Caco-2 (cell line): ENCODE results near the gene IMMP2L. TPM values are rescaled to one million over a fixed set of nuclear protein-coding genes. Genes with fewer than 3 reads are reported as not detected.

Source experiments
- BruUV-seq: library from RNA; stranded (reverse); fragments of 400-500 nt; replicated peaks from 2 replicates; lab custom pipeline; 2021; lab: Mats Ljungman, UMichigan
- CTCF ChIA-PET: fragments of 300-600 bp; sonication (Branson Sonifier 250); formaldehyde crosslinking; loops from one replicate; lab custom pipeline; 2022; ENCODE audit warnings: antibody characterized with exemption; lab: Charles Lee
- POLR2A ChIA-PET: fragments of 300-600 bp; sonication (Branson Sonifier 250); formaldehyde crosslinking; loops from one replicate; lab custom pipeline; 2022; ENCODE audit warnings: antibody characterized with exemption; lab: Charles Lee
- DNase-seq, 2 experiments: peaks; one replicate each; pipeline versions ENCODE4 v3.0.0 to v3.0.0-alpha.2; 2020 to 2022
- H3K27me3 ChIP-seq: replicated peaks from 2 replicates; pipeline ENCODE4 v1.6.0; 2011; ENCODE audit warnings: low read length; ENCODE audit not compliant: control insufficient read depth, insufficient read depth
- H3K36me3 ChIP-seq: 2 replicates; pipeline ENCODE4 v1.5.1; 2011; ENCODE audit warnings: low read length; ENCODE audit not compliant: control insufficient read depth, insufficient read depth
- H3K4me1 ChIP-seq: fragments of 250-450 bp; sonication (Bioruptor Pico); 2 replicates; pipeline ENCODE4 v1.5.1; 2020; ENCODE audit warnings: mild to moderate bottlenecking
- H3K4me3 ChIP-seq: 2 replicates; pipeline ENCODE4 v1.5.1; 2011; ENCODE audit warnings: low read depth, mild to moderate bottlenecking, control low read depth, low read length
- H3K9me3 ChIP-seq: fragments of 250-450 bp; sonication (Bioruptor Pico); 2 replicates; pipeline ENCODE4 v1.5.1; 2020; ENCODE audit warnings: mild to moderate bottlenecking, moderate library complexity
- H3K27ac Mint-ChIP-seq: one replicate; pipeline ENCODE4 v1.8.0; 2022; ENCODE audit warnings: mixed read lengths; ENCODE audit not compliant: unreplicated experiment
- H3K27me3 Mint-ChIP-seq: one replicate; pipeline ENCODE4 v1.8.0; 2022; ENCODE audit warnings: mixed read lengths; ENCODE audit not compliant: insufficient read depth, unreplicated experiment
- H3K36me3 Mint-ChIP-seq: one replicate; pipeline ENCODE4 v1.8.0; 2022; ENCODE audit warnings: mild to moderate bottlenecking, mixed read lengths; ENCODE audit not compliant: insufficient read depth, unreplicated experiment
- H3K4me1 Mint-ChIP-seq: one replicate; pipeline ENCODE4 v1.8.0; 2022; ENCODE audit warnings: low read depth, mixed read lengths; ENCODE audit not compliant: unreplicated experiment
- H3K4me3 Mint-ChIP-seq: one replicate; pipeline ENCODE4 v1.8.0; 2022; ENCODE audit warnings: mild to moderate bottlenecking, moderate library complexity, mixed read lengths; ENCODE audit not compliant: unreplicated experiment
- H3K9me3 Mint-ChIP-seq: one replicate; pipeline ENCODE4 v1.8.0; 2022; ENCODE audit warnings: mixed read lengths; ENCODE audit not compliant: unreplicated experiment
- CTCF ChIP-seq, 2 experiments: fragments of 200-600 bp in 1 of 2; IDR thresholded peaks; 1 replicate in 1 of 2; 2 replicates in 1 of 2; pipeline versions ENCODE4 v1.5.1 to v1.8.0; 2011 to 2022; ENCODE audit warnings: antibody characterized with exemption in 1 of 2, control low read depth in 1 of 2, inconsistent platforms in 1 of 2, low read depth in 1 of 2, low read length in 1 of 2, mild to moderate bottlenecking in 1 of 2, moderate library complexity in 1 of 2; ENCODE audit not compliant: insufficient read depth in 1 of 2, severe bottlenecking in 1 of 2, unreplicated experiment in 1 of 2
- intact Hi-C: fragments of 100-400 bp; cut with micrococcal nuclease; formaldehyde crosslinking; loops from one replicate; pipeline ENCODE4 v1.10.0; 2022; ENCODE audit not compliant: unreplicated experiment
- total RNA-seq: library from RNA; stranded (reverse); gene quantifications from 2 replicates; pipeline ENCODE4 v1.2.3, GENCODE V29; 2022

IMMP2L gene
- total RNA-seq, 1 experiment from 2014 or later = 9.5 TPM

DNA sequence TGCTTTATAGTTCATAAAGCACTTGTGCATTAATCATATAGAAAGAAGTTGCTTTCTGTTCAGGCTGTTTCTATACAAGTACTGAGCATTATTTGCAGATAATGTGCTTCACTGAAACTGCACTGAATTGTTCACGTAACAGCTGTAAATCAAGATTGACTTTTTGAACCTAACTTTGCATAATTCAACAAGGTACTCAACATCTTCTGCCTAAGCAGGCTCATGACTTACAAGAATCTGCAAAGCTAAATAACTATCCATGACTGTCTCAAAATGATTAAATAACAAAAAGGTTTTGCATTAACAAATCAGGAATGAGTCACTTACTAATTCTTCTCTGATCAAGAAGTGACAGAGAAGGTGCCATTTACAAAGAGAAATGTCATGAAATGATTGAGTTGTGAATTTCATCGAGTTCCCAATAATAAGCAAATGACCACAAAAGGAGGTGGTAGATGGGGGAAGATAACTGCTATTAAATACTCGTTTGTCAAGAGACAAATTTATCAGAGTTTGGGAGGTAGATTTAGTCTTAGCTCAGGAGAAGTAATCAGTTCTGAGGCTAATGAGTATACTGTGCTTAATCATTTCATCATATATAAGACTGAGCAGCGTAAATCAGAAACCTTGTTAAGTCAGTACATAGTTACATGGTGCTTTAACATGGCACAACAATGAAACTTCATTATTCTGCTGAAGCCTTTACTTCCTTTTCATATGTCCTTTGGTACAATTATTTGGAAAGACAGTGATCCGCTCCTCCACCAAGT, 632.6 kb downstream of the IMMP2L start:
- Mint-ChIP-seq H3K27me3 (peaks cover 4% of the 10 kb centered on the region), H3K27ac (no peak overlapping the region), H3K4me3 (no peak overlapping the region), H3K9me3 (no peaks in the 10 kb centered on the region), H3K36me3 (no peaks in the 10 kb centered on the region), H3K4me1 (no peaks in the 10 kb centered on the region)
- DNase-seq = no peak
- no peaks in the 10 kb centered on the region for H3K9me3 ChIP-seq
- no peaks in the 10 kb centered on the region for H3K36me3 ChIP-seq
- POLR2A ChIA-PET = no interaction called here
- no TSS peak for BruUV-seq
- H3K4me3 ChIP-seq = no peak overlapping the region
- no peaks in the 10 kb centered on the region for H3K4me1 ChIP-seq
- CTCF ChIA-PET = no interaction called here
- TF ChIP-seq CTCF (IDR thresholded peaks at IDR 0.05; ENCODE audit: insufficient read depth in 1 of 2, low read depth in 1 of 2, low read length in 1 of 2, severe bottlenecking in 1 of 2, unreplicated experiment in 1 of 2) = no peak
- intact Hi-C loops = no loop called here
- H3K27me3 ChIP-seq = no peaks in the 10 kb centered on the region

- intact Hi-C loops = no loop called here
- TF ChIP-seq CTCF (IDR thresholded peaks at IDR 0.05; ENCODE audit: insufficient read depth in 1 of 2, low read depth in 1 of 2, low read length in 1 of 2, severe bottlenecking in 1 of 2, unreplicated experiment in 1 of 2) = no peak
- Mint-ChIP-seq H3K36me3 (no peaks in the 10 kb centered on the region), H3K4me3 (no peak overlapping the region), H3K27me3 (no peaks in the 10 kb centered on the region), H3K27ac (no peak overlapping the region), H3K4me1 (no peaks in the 10 kb centered on the region), H3K9me3 (no peaks in the 10 kb centered on the region)
- no peak for DNase-seq
- ChIA-PET POLR2A (no interaction called here), CTCF (no interaction called here)
- no peak overlapping the region for H3K4me3 ChIP-seq
- BruUV-seq = no TSS peak
- no peaks in the 10 kb centered on the region for H3K36me3 ChIP-seq
- H3K27me3 ChIP-seq = no peaks in the 10 kb centered on the region
- H3K9me3 ChIP-seq = no peaks in the 10 kb centered on the region
- H3K4me1 ChIP-seq = no peaks in the 10 kb centered on the region
These were observed 639.4 kb downstream of the IMMP2L start for GRCh38 chr7:110922906-110923305.

DNA sequence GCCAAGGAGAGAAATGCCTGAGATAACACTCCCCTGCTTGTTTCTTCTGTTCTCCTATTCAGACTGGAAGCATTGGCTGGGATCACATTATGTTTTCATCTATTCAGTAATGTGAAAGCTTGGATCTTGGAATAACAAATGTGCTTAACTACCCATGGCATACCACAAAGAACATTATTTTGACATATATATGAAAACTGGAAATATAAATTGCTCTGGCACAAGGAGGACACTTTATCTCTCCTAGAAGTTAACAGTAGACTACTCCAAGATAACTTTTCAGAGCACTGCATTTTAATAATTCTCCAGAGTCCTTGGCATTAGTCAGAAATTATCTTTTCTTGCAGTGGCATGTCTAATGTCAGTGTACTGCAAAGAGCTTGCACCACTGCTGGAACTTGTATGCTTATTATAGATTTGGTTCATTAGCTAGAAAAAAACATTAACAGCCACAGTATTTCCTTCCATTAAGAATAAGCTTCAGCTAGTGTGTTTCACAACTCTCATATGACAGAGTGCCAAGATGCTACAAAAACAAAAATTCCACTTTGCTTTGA, 640.6 kb downstream of the IMMP2L start:
- no peak overlapping the region for H3K4me3 ChIP-seq
- H3K27me3 ChIP-seq = no peaks in the 10 kb centered on the region
- H3K4me3 Mint-ChIP-seq = no peak overlapping the region
- no peak overlapping the region for H3K27ac Mint-ChIP-seq
- DNase-seq = no peak
- TF ChIP-seq CTCF (IDR thresholded peaks at IDR 0.05; ENCODE audit: insufficient read depth in 1 of 2, low read depth in 1 of 2, low read length in 1 of 2, severe bottlenecking in 1 of 2, unreplicated experiment in 1 of 2) = no peak
- ChIA-PET CTCF (no interaction called here), POLR2A (no interaction called here)
- no peaks in the 10 kb centered on the region for H3K36me3 ChIP-seq
- intact Hi-C loops = no loop called here
- no TSS peak for BruUV-seq
- H3K36me3 Mint-ChIP-seq = no peaks in the 10 kb centered on the region
- H3K9me3 Mint-ChIP-seq = no peaks in the 10 kb centered on the region
- no peaks in the 10 kb centered on the region for H3K4me1 Mint-ChIP-seq
- H3K9me3 ChIP-seq = no peaks in the 10 kb centered on the region
- H3K4me1 ChIP-seq = no peaks in the 10 kb centered on the region
- no peaks in the 10 kb centered on the region for H3K27me3 Mint-ChIP-seq
